Stromal cell of bone marrow (primary cell): ENCODE measurements around the gene JAK3.
A peak's percentile ranks its signal among the peaks of the same experiment; 100 is the strongest.

Source experiments
- DNase-seq: peaks from one replicate; pipeline ENCODE4 v3.0.0-alpha.2; 2012; ENCODE audit warnings: low read depth

Gene JAK3

GRCh38 chr19:17865364-17866311 lies 17.9 kb upstream of the JAK3 start:
- DNase-seq, result no peak

- no peak for DNase-seq
Observed at GRCh38 chr19:17863520-17864182, 15.9 kb upstream of the JAK3 start.

- no peak for DNase-seq
Observed at GRCh38 chr19:17862711-17863519, 15.1 kb upstream of the JAK3 start.

- no peak for DNase-seq
Observed at GRCh38 chr19:17861542-17862402, 14.0 kb upstream of the JAK3 start.

GRCh38 chr19:17860993-17861360 lies 13.2 kb upstream of the JAK3 start:
- no peak for DNase-seq

GRCh38 chr19:17860331-17860992 lies 12.7 kb upstream of the JAK3 start:
- no peak for DNase-seq

GRCh38 chr19:17859533-17860330 lies 11.9 kb upstream of the JAK3 start, which contains the start of gene RPL18A:
Gene RPL18A, plus strand, starts transcription at chr19:17859910. Its CDS starts 47 bp downstream, at chr19:17859957.
- DNase-seq, result peak; percentile 100

- DNase-seq, result peak; percentile 22
Observed at GRCh38 chr19:17855280-17856152, 7.7 kb upstream of the JAK3 start.

- no peak for DNase-seq
Observed at GRCh38 chr19:17854061-17854460, 6.3 kb upstream of the JAK3 start.

GRCh38 chr19:17848595-17849292 lies 962 bp upstream of the JAK3 start:
- no peak for DNase-seq

GRCh38 chr19:17846146-17846545 lies 1.6 kb downstream of the JAK3 start:
- no peak for DNase-seq

GRCh38 chr19:17843908-17844490 lies 3.8 kb downstream of the JAK3 start:
- DNase-seq, result no peak

GRCh38 chr19:17843292-17843827 lies 4.4 kb downstream of the JAK3 start:
- DNase-seq, result no peak

- no peak for DNase-seq
Observed at GRCh38 chr19:17842663-17843291, 5.0 kb downstream of the JAK3 start.

GRCh38 chr19:17841810-17842662 lies 5.7 kb downstream of the JAK3 start:
- DNase-seq, result peak; percentile 31

GRCh38 chr19:17841371-17841809 lies 6.4 kb downstream of the JAK3 start:
- no peak for DNase-seq
